Upper lobe of right lung (tissue), 1 donor: ENCODE data around the gene FAM222B. TPM values are rescaled to one million over a fixed set of nuclear protein-coding genes. Genes with fewer than 3 reads are reported as not detected.

Experiments used
- ATAC-seq: fragments of 200-7000 bp; cut with Tn5 transposase; one replicate; pipeline ENCODE4 v1.9.1; 2020; ENCODE audit warnings: mild to moderate bottlenecking, moderate library complexity
- DNase-seq: peaks from one replicate; pipeline ENCODE4 v3.0.0-alpha.2; 2020
- H3K27ac ChIP-seq: fragments of 200-600 bp; one replicate; pipeline ENCODE4 v1.8.0; 2022
- H3K27me3 ChIP-seq: fragments of 200-600 bp; one replicate; pipeline ENCODE4 v1.8.0; 2022; ENCODE audit warnings: mild to moderate bottlenecking
- H3K36me3 ChIP-seq: fragments of 200-600 bp; one replicate; pipeline ENCODE4 v1.8.0; 2022
- H3K4me1 ChIP-seq: fragments of 200-600 bp; one replicate; pipeline ENCODE4 v1.8.0; 2022
- H3K4me3 ChIP-seq: fragments of 200-600 bp; one replicate; pipeline ENCODE4 v1.8.0; 2022; ENCODE audit warnings: mild to moderate bottlenecking
- H3K9me3 ChIP-seq: fragments of 200-600 bp; one replicate; pipeline ENCODE4 v1.8.0; 2022
- intact Hi-C: fragments of 100-400 bp; cut with DNase I; formaldehyde crosslinking; loops from one replicate; pipeline ENCODE4 v1.11.0; 2022
- total RNA-seq: library from RNA; stranded (reverse); fragmentation: NEBNext Ultra II Directional; extraction: Animal tissue kit (Norgen Biotek cat#: 25700); gene quantifications from one replicate; pipeline ENCODE4 v1.2.1, GENCODE V29; 2021
- TF ChIP-seq, protein P1 (sequence below): fragments of 200-600 bp; IDR thresholded peaks from one replicate; pipeline ENCODE4 v1.8.0; 2022; ENCODE audit warnings: antibody characterized with exemption
- donor health status: DM: no; HTN: yes; CAD: no; lungs with severe emphysema.

FAM222B gene
- total RNA-seq, 1 donor from 2014 or later: 22.2 TPM

DNA sequence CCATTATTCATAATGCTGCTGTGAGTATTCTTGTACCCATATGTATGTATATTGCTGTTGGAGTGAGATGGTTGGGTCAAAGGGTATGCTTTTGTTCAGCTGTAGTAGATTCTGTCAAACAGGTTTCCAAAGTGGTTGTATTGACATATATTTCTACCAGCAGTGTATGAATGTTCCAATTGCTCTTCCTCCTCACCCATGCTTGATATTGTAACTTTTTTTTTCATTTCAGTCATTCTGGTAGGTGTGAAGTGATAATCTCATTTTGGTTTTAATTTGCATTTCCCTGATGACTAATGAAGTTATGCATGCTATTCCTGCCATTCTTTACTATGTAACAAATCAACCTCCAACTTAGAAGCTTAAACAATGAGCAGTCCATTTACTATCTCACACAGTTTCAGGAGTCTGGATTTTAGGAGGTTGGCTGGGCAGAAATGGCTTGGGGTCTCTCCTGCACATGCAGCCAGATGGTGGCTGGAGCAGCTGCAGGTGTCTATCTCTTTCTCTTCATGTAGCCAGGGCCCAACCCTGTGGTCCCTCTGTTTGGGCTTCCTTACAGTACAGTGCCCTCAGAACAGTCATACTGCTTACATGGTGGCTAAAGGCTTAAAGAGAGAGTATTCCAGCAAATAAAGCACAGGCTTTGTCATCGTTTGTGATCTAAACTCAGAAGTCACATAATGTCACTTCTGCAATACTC, 33.4 kb upstream of the FAM222B start:
- no peaks in the 10 kb centered on the region for H3K4me1 ChIP-seq
- H3K4me3 ChIP-seq: no peak overlapping the region
- intact Hi-C loops: no loop called here
- no peaks in the 10 kb centered on the region for H3K9me3 ChIP-seq
- peaks cover 31% of the 10 kb centered on the region for H3K36me3 ChIP-seq
- H3K27ac ChIP-seq: no peak overlapping the region
- H3K27me3 ChIP-seq: no peaks in the 10 kb centered on the region
- no peak for ATAC-seq
- TF ChIP-seq, protein P1, sequence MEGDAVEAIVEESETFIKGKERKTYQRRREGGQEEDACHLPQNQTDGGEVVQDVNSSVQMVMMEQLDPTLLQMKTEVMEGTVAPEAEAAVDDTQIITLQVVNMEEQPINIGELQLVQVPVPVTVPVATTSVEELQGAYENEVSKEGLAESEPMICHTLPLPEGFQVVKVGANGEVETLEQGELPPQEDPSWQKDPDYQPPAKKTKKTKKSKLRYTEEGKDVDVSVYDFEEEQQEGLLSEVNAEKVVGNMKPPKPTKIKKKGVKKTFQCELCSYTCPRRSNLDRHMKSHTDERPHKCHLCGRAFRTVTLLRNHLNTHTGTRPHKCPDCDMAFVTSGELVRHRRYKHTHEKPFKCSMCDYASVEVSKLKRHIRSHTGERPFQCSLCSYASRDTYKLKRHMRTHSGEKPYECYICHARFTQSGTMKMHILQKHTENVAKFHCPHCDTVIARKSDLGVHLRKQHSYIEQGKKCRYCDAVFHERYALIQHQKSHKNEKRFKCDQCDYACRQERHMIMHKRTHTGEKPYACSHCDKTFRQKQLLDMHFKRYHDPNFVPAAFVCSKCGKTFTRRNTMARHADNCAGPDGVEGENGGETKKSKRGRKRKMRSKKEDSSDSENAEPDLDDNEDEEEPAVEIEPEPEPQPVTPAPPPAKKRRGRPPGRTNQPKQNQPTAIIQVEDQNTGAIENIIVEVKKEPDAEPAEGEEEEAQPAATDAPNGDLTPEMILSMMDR: no peak
- no peak for DNase-seq

GRCh38 chr17:28874750-28875149, 32.2 kb upstream of the FAM222B start:
- ATAC-seq (no peak), DNase-seq (no peak)
- no peaks in the 10 kb centered on the region for H3K27me3 ChIP-seq
- H3K4me1 ChIP-seq: no peaks in the 10 kb centered on the region
- no peak overlapping the region for H3K27ac ChIP-seq
- intact Hi-C loops: no loop called here
- no peaks in the 10 kb centered on the region for H3K9me3 ChIP-seq
- no peak overlapping the region for H3K4me3 ChIP-seq
- H3K36me3 ChIP-seq: peaks cover 19% of the 10 kb centered on the region
- TF ChIP-seq, protein P1: no peak

DNA sequence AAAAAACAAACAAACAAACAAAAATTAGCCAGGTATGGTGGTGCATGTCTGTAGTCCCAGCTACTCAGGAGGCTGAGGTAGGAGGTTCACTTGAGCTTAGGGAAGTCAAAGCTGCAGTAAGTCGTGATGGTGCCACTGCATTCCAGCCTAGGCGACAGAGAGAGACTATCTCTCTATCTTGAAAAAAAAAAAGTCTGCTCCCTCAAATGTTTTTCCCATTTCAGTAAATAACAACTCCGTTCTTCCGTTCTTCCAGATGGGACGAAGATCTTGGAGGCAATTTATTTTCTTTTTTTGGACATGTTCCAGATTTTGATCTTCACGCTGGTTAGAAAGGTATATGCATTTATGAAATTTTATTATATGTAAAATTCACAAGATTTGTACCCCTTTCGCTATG, 31.2 kb upstream of the FAM222B start:
- no peak overlapping the region for H3K4me3 ChIP-seq
- ATAC-seq (no peak), DNase-seq (no peak)
- H3K36me3 ChIP-seq: peaks cover 10% of the 10 kb centered on the region
- no peaks in the 10 kb centered on the region for H3K9me3 ChIP-seq
- no peaks in the 10 kb centered on the region for H3K27me3 ChIP-seq
- H3K27ac ChIP-seq: no peak overlapping the region
- TF ChIP-seq, protein P1: no peak
- intact Hi-C loops: no loop called here
- no peaks in the 10 kb centered on the region for H3K4me1 ChIP-seq

GRCh38 chr17:28871056-28871579, 28.5 kb upstream of the FAM222B start:
- intact Hi-C loops: no loop called here
- ATAC-seq: no peak
- Histone ChIP-seq H3K27ac (no peak overlapping the region), H3K4me1 (no peaks in the 10 kb centered on the region), H3K36me3 (no peaks in the 10 kb centered on the region), H3K9me3 (no peaks in the 10 kb centered on the region), H3K27me3 (no peaks in the 10 kb centered on the region), H3K4me3 (no peak overlapping the region)
- TF ChIP-seq, protein P1: no peak
- DNase-seq: no peak

GRCh38 chr17:28867276-28867675, 24.7 kb upstream of the FAM222B start:
- no peaks in the 10 kb centered on the region for H3K27me3 ChIP-seq
- intact Hi-C loops: no loop called here
- TF ChIP-seq, protein P1: no peak
- ATAC-seq: no peak
- no peaks in the 10 kb centered on the region for H3K9me3 ChIP-seq
- no peaks in the 10 kb centered on the region for H3K4me1 ChIP-seq
- H3K4me3 ChIP-seq: no peak overlapping the region
- no peak for DNase-seq
- no peak overlapping the region for H3K27ac ChIP-seq
- no peaks in the 10 kb centered on the region for H3K36me3 ChIP-seq
